Stimulated activated naive CD8-positive, alpha-beta T cell treated with anti-CD3 and anti-CD28 coated beads, Interleukin-15, Interleukin-2, amounts not matched to agents 100 U/mL and 50 U/mL, for 24 hours (primary cell): ENCODE results near the gene STK39.

Source experiments
- ATAC-seq: fragments of 150-1000 bp; cut with Tn5 transposase; one replicate; pipeline ENCODE4 v1.10.0; 2021
- DNase-seq: peaks from one replicate; pipeline ENCODE4 v3.0.0; 2021

STK39 gene

GRCh38 chr2:167928434-167928833 is 319.0 kb downstream of the STK39 start:
- no peak for DNase-seq
- ATAC-seq, result no peak

GRCh38 chr2:167925758-167926157 is 321.6 kb downstream of the STK39 start:
- ATAC-seq (no peak), DNase-seq (no peak)

- no peak for DNase-seq
- ATAC-seq, result no peak
Measured at GRCh38 chr2:167924556-167924955, 322.8 kb downstream of the STK39 start.

GRCh38 chr2:167916756-167917155 is 330.6 kb downstream of the STK39 start:
- no peak for DNase-seq
- no peak for ATAC-seq

GRCh38 chr2:167914969-167915368 is 332.4 kb downstream of the STK39 start:
- ATAC-seq (no peak), DNase-seq (no peak)

GRCh38 chr2:167908786-167909185 is 338.6 kb downstream of the STK39 start:
- DNase-seq, result no peak
- ATAC-seq, result no peak

- no peak for DNase-seq
- no peak for ATAC-seq
Measured at GRCh38 chr2:167905668-167906067, 341.7 kb downstream of the STK39 start.
